DOHH2 (cell line): Measurements from ENCODE around the gene PML.

ENCODE experiments used
- EZH2phosphoT487 ChIP-seq: fragments of 200-600 bp; sonication (generic); IDR thresholded peaks from 2 replicates; pipeline ENCODE4 v1.6.1; 2017; ENCODE audit warnings: borderline replicate concordance, mild to moderate bottlenecking, antibody characterized with exemption, low read length, moderate library complexity, mixed read lengths
- TF ChIP-seq, protein P1 (sequence below): fragments of 200-600 bp; sonication (generic); IDR thresholded peaks from one replicate; pipeline ENCODE4 v1.5.1; 2014; ENCODE audit warnings: antibody characterized with exemption, mild to moderate bottlenecking, low read depth, low read length; ENCODE audit not compliant: poor library complexity, severe bottlenecking

DNA sequence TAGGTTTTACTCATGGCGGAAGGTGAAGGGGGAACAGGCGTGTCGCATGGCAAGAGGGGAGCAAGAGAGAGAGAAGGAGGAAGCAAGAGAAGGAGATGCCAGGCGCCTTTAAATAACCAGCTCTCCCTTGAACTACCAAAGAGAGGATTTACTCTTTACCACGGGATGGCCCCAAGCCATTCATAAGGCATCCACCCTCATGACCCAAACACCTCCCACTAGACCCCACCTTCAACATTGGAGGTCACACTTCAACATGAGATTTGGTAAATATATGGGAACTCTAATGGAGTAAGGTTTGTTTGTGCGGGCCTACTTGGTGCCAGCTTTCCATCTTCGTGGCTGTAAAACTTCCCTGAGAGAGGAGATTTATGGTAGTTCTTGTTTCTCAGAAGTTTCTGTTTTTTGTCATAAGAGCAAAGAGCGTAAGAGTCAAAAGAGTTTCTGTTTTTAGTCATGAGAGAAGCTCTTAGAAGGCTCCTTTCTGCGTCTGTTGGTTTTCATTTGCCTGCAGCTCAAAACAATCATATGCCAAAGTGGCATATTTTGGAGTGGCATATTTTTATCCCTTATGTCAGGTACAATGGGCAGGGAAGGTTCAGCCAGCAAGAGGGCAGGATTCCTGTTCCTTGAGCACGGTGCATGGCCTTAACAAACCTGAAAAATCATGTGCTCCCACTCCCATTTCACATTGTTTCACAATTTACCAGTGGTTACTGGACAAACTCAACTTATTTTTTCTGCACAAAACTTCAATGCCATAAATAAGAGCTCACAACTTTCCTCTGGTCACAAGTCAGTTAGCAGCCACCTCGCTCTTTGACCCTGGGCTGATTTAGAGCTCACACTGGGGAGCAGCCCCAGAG, 12.5 kb downstream of the PML start:
- TF ChIP-seq, protein P1, sequence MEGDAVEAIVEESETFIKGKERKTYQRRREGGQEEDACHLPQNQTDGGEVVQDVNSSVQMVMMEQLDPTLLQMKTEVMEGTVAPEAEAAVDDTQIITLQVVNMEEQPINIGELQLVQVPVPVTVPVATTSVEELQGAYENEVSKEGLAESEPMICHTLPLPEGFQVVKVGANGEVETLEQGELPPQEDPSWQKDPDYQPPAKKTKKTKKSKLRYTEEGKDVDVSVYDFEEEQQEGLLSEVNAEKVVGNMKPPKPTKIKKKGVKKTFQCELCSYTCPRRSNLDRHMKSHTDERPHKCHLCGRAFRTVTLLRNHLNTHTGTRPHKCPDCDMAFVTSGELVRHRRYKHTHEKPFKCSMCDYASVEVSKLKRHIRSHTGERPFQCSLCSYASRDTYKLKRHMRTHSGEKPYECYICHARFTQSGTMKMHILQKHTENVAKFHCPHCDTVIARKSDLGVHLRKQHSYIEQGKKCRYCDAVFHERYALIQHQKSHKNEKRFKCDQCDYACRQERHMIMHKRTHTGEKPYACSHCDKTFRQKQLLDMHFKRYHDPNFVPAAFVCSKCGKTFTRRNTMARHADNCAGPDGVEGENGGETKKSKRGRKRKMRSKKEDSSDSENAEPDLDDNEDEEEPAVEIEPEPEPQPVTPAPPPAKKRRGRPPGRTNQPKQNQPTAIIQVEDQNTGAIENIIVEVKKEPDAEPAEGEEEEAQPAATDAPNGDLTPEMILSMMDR = no peak
- no peak for TF ChIP-seq EZH2phosphoT487
